ENCODE measurements around the gene UROC1.

GRCh38 chr3:126546013-126546412, 28.4 kb upstream of the UROC1 start:
- TF ChIP-seq TAF1 (IDR thresholded peaks at IDR 0.05; ENCODE audit: borderline replicate concordance, low read depth, low read length) (no peak), POLR2A (IDR thresholded peaks at IDR 0.05; ENCODE audit: low read depth, low read length) (no peak), POLR2AphosphoS5 (IDR thresholded peaks at IDR 0.05; ENCODE audit: low read depth, low read length) (no peak)
